ENCODE results near the gene ADAM15.

GRCh38 chr1:155030899-155031298 is 20.2 kb upstream of the ADAM15 start:
- TF ChIP-seq MYBL2 (CRISPR knock-in tag; IDR thresholded peaks at IDR 0.05): no peak
- TF ChIP-seq MAX (CRISPR knock-in tag; IDR thresholded peaks at IDR 0.05): no peak
- no peak for TF ChIP-seq CTCF (IDR thresholded peaks at IDR 0.05)
- no peak for TF ChIP-seq SP1 (CRISPR knock-in tag; conservative IDR thresholded peaks at IDR 0.05)
- no peak for TF ChIP-seq ATF3 (CRISPR knock-in tag; conservative IDR thresholded peaks at IDR 0.05)
- TF ChIP-seq ZBTB21 (CRISPR knock-in tag; IDR thresholded peaks at IDR 0.05; ENCODE audit: borderline replicate concordance): no peak
- no peak for TF ChIP-seq ELF4 (CRISPR knock-in tag; IDR thresholded peaks at IDR 0.05; ENCODE audit: low read depth)
- TF ChIP-seq FOXJ3 (CRISPR knock-in tag; IDR thresholded peaks at IDR 0.05; ENCODE audit: borderline replicate concordance): no peak

Measured in WTC11 (cell line).